Prostate gland (tissue), 2 donors: Measurements from ENCODE around the gene OR5T3. TPM values are rescaled to one million over a fixed set of nuclear protein-coding genes. Genes with fewer than 3 reads are reported as not detected.

ENCODE experiments used
- DNase-seq: peaks from one replicate; pipeline ENCODE4 v3.0.0-alpha.2; 2019; ENCODE audit warnings: low spot score
- H3K27ac ChIP-seq, 2 donors: fragments of 200-600 bp; sonication (generic); 2 replicates each; pipeline ENCODE4 v1.5.1; 2017 to 2019
- H3K27me3 ChIP-seq: fragments of 200-600 bp; sonication (generic); replicated peaks from 2 replicates; pipeline ENCODE4 v1.5.1; 2019; ENCODE audit not compliant: insufficient read depth
- H3K36me3 ChIP-seq, 2 donors: fragments of 200-600 bp; sonication (generic); 1 replicate in 1 of 2; 2 replicates in 1 of 2; pipeline versions ENCODE4 v1.5.1 to v1.8.1; 2017 to 2019
- H3K4me1 ChIP-seq: fragments of 200-600 bp; sonication (generic); replicated peaks from 2 replicates; pipeline ENCODE4 v1.5.1; 2019
- H3K4me3 ChIP-seq, 2 donors: fragments of 200-600 bp; sonication (generic); 2 replicates each; pipeline ENCODE4 v1.5.1; 2017 to 2019
- H3K9me3 ChIP-seq: fragments of 200-600 bp; sonication (generic); 2 replicates; pipeline ENCODE4 v1.5.1; 2017
- POLR2A ChIP-seq: fragments of 450-650 bp; IDR thresholded peaks from one replicate; pipeline ENCODE4 v1.6.1; 2016; ENCODE audit warnings: antibody characterized with exemption, mild to moderate bottlenecking
- POLR2AphosphoS5 ChIP-seq: sonication (generic); formaldehyde crosslinking; IDR thresholded peaks from one replicate; pipeline ENCODE4 v1.6.1; 2017; ENCODE audit warnings: antibody characterized with exemption
- WGBS: methylation state at CpG from one replicate; pipeline ENCODE4 v1.1.5; 2018; 5-methylcytosine and 5-hydroxymethylcytosine counted together
- intact Hi-C: fragments of 100-400 bp; cut with DNase I; formaldehyde crosslinking; loops from one replicate; pipeline ENCODE4 v1.14.2; 2022
- total RNA-seq, 2 donors: library from RNA; depleted of rRNA; stranded (reverse); fragments of >200 nt; gene quantifications; one replicate each; pipeline ENCODE4 v1.1.0, GENCODE V29; 2016
- TF ChIP-seq, protein P1 (sequence below), 4 experiments: fragments of 200-600 bp in 2 of 4; fragments of 450-650 bp in 2 of 4; sonication (generic) in 2 of 4; IDR thresholded peaks; 1 replicate in 3 of 4; 2 replicates in 1 of 4; pipeline ENCODE4 v1.5.1; 2016 to 2019; ENCODE audit warnings: antibody characterized with exemption in 4 of 4, mild to moderate bottlenecking in 2 of 4, moderate library complexity in 2 of 4

OR5T3 gene
- total RNA-seq, 2 donors from 2014 or later: not detected

DNA sequence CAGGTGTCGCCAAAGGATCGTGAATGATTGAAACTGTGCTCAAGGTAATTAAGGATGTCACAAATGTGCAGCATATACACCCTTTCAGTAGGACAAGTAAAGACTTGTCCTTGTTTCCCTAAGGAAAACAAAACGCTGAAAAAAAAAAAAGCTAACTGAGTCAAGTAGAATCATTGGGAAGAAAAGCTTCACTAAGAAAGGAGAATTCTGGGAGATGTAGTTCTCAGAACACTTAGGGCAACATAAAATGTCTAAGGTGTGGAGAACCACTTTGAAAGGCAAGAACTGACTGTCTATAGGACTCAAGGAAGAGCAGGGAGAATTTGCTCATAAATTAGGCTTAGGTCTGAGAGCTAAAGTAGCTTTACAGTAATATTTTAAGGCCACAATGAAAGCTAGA, 19.0 kb downstream of the OR5T3 start:
- WGBS: 44% methylated on average over 3 of the region's 3 CpGs
- DNase-seq: no peak
- H3K4me1 ChIP-seq: no peaks in the 10 kb centered on the region
- TF ChIP-seq POLR2AphosphoS5 (no peak), POLR2A (no peak)
- TF ChIP-seq, protein P1, sequence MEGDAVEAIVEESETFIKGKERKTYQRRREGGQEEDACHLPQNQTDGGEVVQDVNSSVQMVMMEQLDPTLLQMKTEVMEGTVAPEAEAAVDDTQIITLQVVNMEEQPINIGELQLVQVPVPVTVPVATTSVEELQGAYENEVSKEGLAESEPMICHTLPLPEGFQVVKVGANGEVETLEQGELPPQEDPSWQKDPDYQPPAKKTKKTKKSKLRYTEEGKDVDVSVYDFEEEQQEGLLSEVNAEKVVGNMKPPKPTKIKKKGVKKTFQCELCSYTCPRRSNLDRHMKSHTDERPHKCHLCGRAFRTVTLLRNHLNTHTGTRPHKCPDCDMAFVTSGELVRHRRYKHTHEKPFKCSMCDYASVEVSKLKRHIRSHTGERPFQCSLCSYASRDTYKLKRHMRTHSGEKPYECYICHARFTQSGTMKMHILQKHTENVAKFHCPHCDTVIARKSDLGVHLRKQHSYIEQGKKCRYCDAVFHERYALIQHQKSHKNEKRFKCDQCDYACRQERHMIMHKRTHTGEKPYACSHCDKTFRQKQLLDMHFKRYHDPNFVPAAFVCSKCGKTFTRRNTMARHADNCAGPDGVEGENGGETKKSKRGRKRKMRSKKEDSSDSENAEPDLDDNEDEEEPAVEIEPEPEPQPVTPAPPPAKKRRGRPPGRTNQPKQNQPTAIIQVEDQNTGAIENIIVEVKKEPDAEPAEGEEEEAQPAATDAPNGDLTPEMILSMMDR (IDR thresholded peaks at IDR 0.05): no peak
- H3K4me3 ChIP-seq: no peak overlapping the region
- H3K9me3 ChIP-seq: no peaks in the 10 kb centered on the region
- H3K36me3 ChIP-seq: no peaks in the 10 kb centered on the region
- no peaks in the 10 kb centered on the region for H3K27me3 ChIP-seq
- no peak overlapping the region for H3K27ac ChIP-seq
- intact Hi-C loops: no loop called here

DNA sequence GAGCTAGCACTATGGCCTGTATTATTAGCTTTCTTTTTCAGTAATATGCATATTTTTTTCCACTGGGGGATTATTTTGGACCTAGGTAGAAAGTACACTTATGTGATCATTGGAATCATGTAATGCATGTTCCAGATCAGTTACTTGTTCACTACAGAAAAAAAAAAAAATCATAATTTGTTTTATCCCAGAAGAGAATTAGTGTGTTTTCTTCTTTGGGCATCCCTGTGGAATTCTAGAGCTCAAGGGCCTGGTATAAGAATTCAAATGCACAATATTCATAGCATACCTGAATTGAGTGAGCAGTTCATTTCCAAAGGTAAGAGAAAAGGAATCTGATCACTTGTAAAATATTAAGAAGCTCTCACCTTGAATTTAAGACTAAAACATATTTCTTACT, 21.8 kb downstream of the OR5T3 start, which contains the start of gene OR5T1:
OR5T1 (plus strand) TSS at position 301 of the 400 bp plus-strand sequence. CDS start 1,485 bp downstream, outside the sequence.
- no peaks in the 10 kb centered on the region for H3K36me3 ChIP-seq
- no peaks in the 10 kb centered on the region for H3K27me3 ChIP-seq
- no peaks in the 10 kb centered on the region for H3K9me3 ChIP-seq
- no peak within 1 kb of the TSS for H3K27ac ChIP-seq
- no peak within 1 kb of the TSS for H3K4me3 ChIP-seq
- no peak for DNase-seq
- H3K4me1 ChIP-seq: no peaks in the 10 kb centered on the region
- intact Hi-C loops: no loop called here
- no peak for TF ChIP-seq POLR2A
- TF ChIP-seq POLR2AphosphoS5: no peak
- TF ChIP-seq, protein P1 (IDR thresholded peaks at IDR 0.05): no peak

DNA sequence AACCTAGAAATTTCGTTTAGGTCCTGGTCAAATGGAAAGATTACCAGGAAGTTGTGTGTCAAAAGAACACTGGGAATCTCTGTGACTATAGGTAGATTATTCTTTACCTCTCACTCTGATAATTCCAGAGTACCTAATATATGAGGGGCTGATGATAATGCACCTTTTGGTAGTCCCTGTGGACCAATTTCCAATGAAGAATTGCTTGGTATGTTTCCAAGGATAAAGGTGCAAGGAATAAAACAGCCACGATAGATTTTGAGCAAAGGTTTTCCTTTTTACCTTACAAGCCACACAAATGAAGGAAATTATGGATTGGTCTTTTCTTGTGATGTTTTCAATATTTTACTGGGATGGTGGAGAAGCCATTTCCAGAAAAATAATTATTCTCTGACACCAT, 40.1 kb downstream of the OR5T3 start, which contains the start of gene OR8H1:
OR8H1 (minus strand) TSS at position 101 of the 400 bp plus-strand sequence. CDS start 1,192 bp downstream, outside the sequence.
- Histone ChIP-seq H3K27ac (no peak within 1 kb of the TSS), H3K4me3 (no peak within 1 kb of the TSS), H3K4me1 (no peaks in the 10 kb centered on the region), H3K27me3 (no peaks in the 10 kb centered on the region), H3K9me3 (no peaks in the 10 kb centered on the region), H3K36me3 (no peaks in the 10 kb centered on the region)
- DNase-seq: no peak
- TF ChIP-seq, protein P1 (IDR thresholded peaks at IDR 0.05): no peak
- TF ChIP-seq POLR2AphosphoS5: no peak
- TF ChIP-seq POLR2A: no peak
- intact Hi-C loops: no loop called here
- WGBS: 69% methylated on average over 2 of the region's 2 CpGs

DNA sequence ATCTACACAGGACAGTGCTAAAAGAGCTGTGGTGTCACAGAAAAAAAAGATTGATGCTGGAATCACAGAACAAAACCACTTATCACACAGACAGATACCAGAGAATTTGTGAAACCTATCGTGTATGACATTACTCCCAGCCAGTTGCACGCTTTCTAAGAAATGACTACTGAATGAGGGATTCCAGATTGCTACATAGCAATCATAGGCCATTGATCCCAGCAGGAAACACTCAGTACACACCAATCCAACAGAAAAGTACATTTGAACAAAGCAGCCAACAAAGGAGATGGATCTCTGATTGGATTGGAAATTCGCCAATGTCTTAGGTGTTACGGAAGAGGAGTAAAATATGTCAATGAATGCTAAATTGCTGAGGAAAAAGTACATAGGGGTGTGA, 44.8 kb downstream of the OR5T3 start:
- no peak for DNase-seq
- no peak overlapping the region for H3K4me3 ChIP-seq
- no peaks in the 10 kb centered on the region for H3K36me3 ChIP-seq
- H3K27me3 ChIP-seq: no peaks in the 10 kb centered on the region
- intact Hi-C loops: no loop called here
- no peak for TF ChIP-seq POLR2A
- TF ChIP-seq, protein P1 (IDR thresholded peaks at IDR 0.05): no peak
- TF ChIP-seq POLR2AphosphoS5: no peak
- H3K27ac ChIP-seq: no peak overlapping the region
- WGBS: 96% methylated on average over 4 of the region's 4 CpGs
- H3K4me1 ChIP-seq: no peaks in the 10 kb centered on the region
- H3K9me3 ChIP-seq: no peaks in the 10 kb centered on the region

Other genes starting within 250 kb of the OR5T3 start
- not detected for gene OR5AS1, start 224.6 kb upstream of the OR5T3 start, total RNA-seq
- gene OR8I2, start 158.9 kb upstream of the OR5T3 start, total RNA-seq: not detected
- gene OR8H2, start 148.6 kb upstream of the OR5T3 start, total RNA-seq: under 1 TPM in 1 of 2 donors, not detected in 1; 0.57 TPM
- gene OR8H3, start 129.9 kb upstream of the OR5T3 start, total RNA-seq: not detected
- not detected for gene OR8J3, start 112.1 kb upstream of the OR5T3 start, total RNA-seq
- not detected for gene OR8K5, start 91.9 kb upstream of the OR5T3 start, total RNA-seq
- gene OR5J2, start 75.6 kb upstream of the OR5T3 start, total RNA-seq: not detected
- gene OR5T2, start 18.0 kb upstream of the OR5T3 start, total RNA-seq: not detected
- gene OR5T1, start 21.9 kb downstream of the OR5T3 start, total RNA-seq: not detected
- gene OR8H1, start 40.0 kb downstream of the OR5T3 start, total RNA-seq: not detected
- gene OR8K3, start 62.9 kb downstream of the OR5T3 start, total RNA-seq: not detected
- gene OR8K1, start 93.8 kb downstream of the OR5T3 start, total RNA-seq: 1 to 10 TPM in 1 of 2 donors, not detected in 1; 1.6 TPM
- gene OR8J1, start 102.0 kb downstream of the OR5T3 start, total RNA-seq: not detected
- not detected for gene OR8U1, start 123.4 kb downstream of the OR5T3 start, total RNA-seq
- not detected for gene OR5AL1, start 160.4 kb downstream of the OR5T3 start, total RNA-seq
- gene OR5M3, start 221.1 kb downstream of the OR5T3 start, total RNA-seq: not detected
- not detected for gene OR5M8, start 239.1 kb downstream of the OR5T3 start, total RNA-seq